Activated B cell treated with CpG ODN at 0.5 μM for 24 hours (primary cell): ENCODE data around the gene PRM3. TPM values are rescaled to one million over a fixed set of nuclear protein-coding genes. Genes with fewer than 3 reads are reported as not detected.
"Not testable (repeated sequence)": the region's sequence is repeated elsewhere in the genome, so short reads cannot be mapped to it uniquely, and the experiment has no call there.

Source experiments
- ATAC-seq: fragments of 200-7000 bp; cut with Tn5 transposase; one replicate; pipeline ENCODE4 v1.10.0; 2021; ENCODE audit warnings: low read depth, mild to moderate bottlenecking, moderate library complexity
- CTCF ChIA-PET: fragments of 350-600 bp; sonication (Branson Sonifier 250); formaldehyde crosslinking; loops from one replicate; lab custom pipeline; 2021; ENCODE audit warnings: antibody characterized with exemption; lab: Charles Lee
- POLR2A ChIA-PET: fragments of 350-600 bp; sonication (Branson Sonifier 250); formaldehyde crosslinking; loops from one replicate; lab custom pipeline; 2021; ENCODE audit warnings: antibody characterized with exemption; lab: Charles Lee
- DNase-seq: peaks from one replicate; pipeline ENCODE4 v3.0.0; 2022
- H3K27ac Mint-ChIP-seq: one replicate; pipeline ENCODE4 v1.8.0; 2020; ENCODE audit warnings: mixed read lengths
- H3K27me3 Mint-ChIP-seq: one replicate; pipeline ENCODE4 v1.8.0; 2021; ENCODE audit warnings: mixed read lengths
- H3K36me3 Mint-ChIP-seq: one replicate; pipeline ENCODE4 v1.8.0; 2021; ENCODE audit warnings: low read depth, mixed read lengths
- H3K4me1 Mint-ChIP-seq: one replicate; pipeline ENCODE4 v1.8.0; 2021; ENCODE audit warnings: mixed read lengths
- H3K4me3 Mint-ChIP-seq: one replicate; pipeline ENCODE4 v1.8.0; 2020; ENCODE audit warnings: mild to moderate bottlenecking, mixed read lengths
- H3K9me3 Mint-ChIP-seq: one replicate; pipeline ENCODE4 v1.8.0; 2020; ENCODE audit warnings: mixed read lengths
- CTCF ChIP-seq: fragments of 200-600 bp; IDR thresholded peaks from one replicate; pipeline ENCODE4 v1.8.0; 2022; ENCODE audit warnings: antibody characterized with exemption, mild to moderate bottlenecking
- intact Hi-C: fragments of 100-400 bp; cut with micrococcal nuclease; formaldehyde crosslinking; loops from one replicate; pipeline ENCODE4 v1.15.1; 2024
- total RNA-seq: library from RNA; stranded (reverse); gene quantifications from 2 replicates; pipeline ENCODE4 v1.2.3, GENCODE V29; 2022

PRM3 gene
- total RNA-seq, 1 donor from 2014 or later: not detected

GRCh38 chr16:11292076-11292748, 18.8 kb upstream of the PRM3 start:
- Mint-ChIP-seq H3K27me3 (no peaks in the 10 kb centered on the region), H3K27ac (no peak overlapping the region), H3K4me3 (no peak overlapping the region), H3K9me3 (no peaks in the 10 kb centered on the region), H3K36me3 (no peaks in the 10 kb centered on the region), H3K4me1 (peaks cover 46% of the 10 kb centered on the region)
- ChIA-PET POLR2A (interaction anchor here (0.6 to 1.0 kb wide), 6 partner anchors 17 to 67 kb away, joined by 3 to 9 read pairs (median 4); no protein-coding TSS in a partner anchor), CTCF (no interaction called here)
- intact Hi-C loops: no loop called here
- no peak for DNase-seq
- no peak for TF ChIP-seq CTCF
- ATAC-seq: no peak

- H3K27ac Mint-ChIP-seq: no peak overlapping the region
- peaks cover 46% of the 10 kb centered on the region for H3K4me1 Mint-ChIP-seq
- no peaks in the 10 kb centered on the region for H3K9me3 Mint-ChIP-seq
- no peak for TF ChIP-seq CTCF
- ChIA-PET POLR2A (interaction anchor here (0.7 to 1.0 kb wide), 2 partner anchors 20 to 37 kb away, joined by 3 to 4 read pairs; no protein-coding TSS in a partner anchor), CTCF (no interaction called here)
- no peak overlapping the region for H3K4me3 Mint-ChIP-seq
- no peak for ATAC-seq
- intact Hi-C loops: no loop called here
- no peaks in the 10 kb centered on the region for H3K36me3 Mint-ChIP-seq
- H3K27me3 Mint-ChIP-seq: no peaks in the 10 kb centered on the region
- no peak for DNase-seq
These were observed 17.8 kb upstream of the PRM3 start for GRCh38 chr16:11291091-11291703.

GRCh38 chr16:11290102-11290893, 16.9 kb upstream of the PRM3 start:
- Mint-ChIP-seq H3K4me3 (no peak overlapping the region), H3K4me1 (peaks cover 53% of the 10 kb centered on the region), H3K27me3 (no peaks in the 10 kb centered on the region), H3K36me3 (no peaks in the 10 kb centered on the region), H3K27ac (no peak overlapping the region), H3K9me3 (no peaks in the 10 kb centered on the region)
- POLR2A ChIA-PET: interaction anchor here (0.7 kb wide), 1 partner anchor 21 kb away, joined by 3 read pairs; no protein-coding TSS in a partner anchor
- DNase-seq (no peak), ATAC-seq (no peak)
- CTCF ChIA-PET: no interaction called here
- intact Hi-C loops: no loop called here
- TF ChIP-seq CTCF: no peak

- intact Hi-C loops, H3K36me3 Mint-ChIP-seq, ATAC-seq, H3K9me3 Mint-ChIP-seq, H3K27me3 Mint-ChIP-seq, CTCF ChIA-PET, H3K4me3 Mint-ChIP-seq, H3K27ac Mint-ChIP-seq, DNase-seq: not testable (repeated sequence)
- POLR2A ChIA-PET: interaction anchor here (1.5 kb wide), 1 partner anchor 34 kb away, joined by 4 read pairs; the partner anchor contains the start of gene SOCS1
- H3K4me1 Mint-ChIP-seq: peaks cover 47% of the 10 kb centered on the region
These were observed 16.3 kb upstream of the PRM3 start for GRCh38 chr16:11289696-11290095.

- Mint-ChIP-seq H3K27ac (no peak overlapping the region), H3K36me3 (no peaks in the 10 kb centered on the region), H3K9me3 (no peaks in the 10 kb centered on the region), H3K4me3 (no peak overlapping the region), H3K27me3 (no peaks in the 10 kb centered on the region), H3K4me1 (peaks cover 43% of the 10 kb centered on the region)
- no peak for ATAC-seq
- POLR2A ChIA-PET: interaction anchor here (1.5 kb wide), 1 partner anchor 33 kb away, joined by 4 read pairs; the partner anchor contains the start of gene SOCS1
- CTCF ChIA-PET: interaction anchor here (1.0 kb wide), 1 partner anchor 8 kb away, joined by 3 read pairs; no protein-coding TSS in a partner anchor
- no peak for TF ChIP-seq CTCF
- no peak for DNase-seq
- intact Hi-C loops: no loop called here
These were observed 15.8 kb upstream of the PRM3 start for GRCh38 chr16:11289202-11289601.
